NCI-H128 (cell line): ENCODE data around the gene RNFT2.
"Not testable (repeated sequence)": the region's sequence is repeated elsewhere in the genome, so short reads cannot be mapped to it uniquely, and the experiment has no call there.

ENCODE experiments used
- DNase-seq: peaks from one replicate; lab custom pipeline; 2025; ENCODE audit not compliant: unreplicated experiment; lab: John Stamatoyannopoulos, UW

Gene RNFT2

GRCh38 chr12:116742787-116743186 is 4.7 kb downstream of the RNFT2 start:
- not testable (repeated sequence) for DNase-seq

- DNase-seq = no peak
These were observed 6.7 kb downstream of the RNFT2 start for GRCh38 chr12:116744766-116745165.

DNA sequence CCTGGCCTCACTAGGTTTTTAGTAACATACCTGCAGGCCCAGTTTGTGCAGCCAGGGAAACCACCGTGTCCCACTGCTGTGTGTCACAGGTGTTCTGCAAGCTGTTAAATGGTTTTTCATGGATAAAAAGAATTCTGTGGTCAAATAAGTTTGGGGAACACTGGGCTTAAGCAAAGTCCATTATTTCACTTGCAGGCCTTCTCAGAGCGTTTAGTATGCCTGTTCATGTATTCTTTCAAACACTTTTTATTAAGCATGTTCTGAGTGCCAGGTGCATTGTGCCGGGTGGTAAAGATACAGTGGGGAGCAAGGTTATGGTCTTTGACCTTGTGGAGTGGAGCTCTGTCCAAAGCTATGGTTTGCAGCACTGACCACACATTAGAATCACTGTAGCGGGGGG is 7.4 kb downstream of the RNFT2 start:
- DNase-seq = no peak

GRCh38 chr12:116749884-116750283 is 11.8 kb downstream of the RNFT2 start:
- DNase-seq = no peak

- no peak for DNase-seq
These were observed 12.2 kb downstream of the RNFT2 start for GRCh38 chr12:116750298-116750697.

- DNase-seq = not testable (repeated sequence)
These were observed 16.0 kb downstream of the RNFT2 start for GRCh38 chr12:116754097-116754496.

GRCh38 chr12:116754783-116755182 is 16.7 kb downstream of the RNFT2 start:
- not testable (repeated sequence) for DNase-seq

GRCh38 chr12:116759783-116760621 is 21.9 kb downstream of the RNFT2 start:
- DNase-seq = no peak

- no peak for DNase-seq
These were observed 22.5 kb downstream of the RNFT2 start for GRCh38 chr12:116760622-116761020.

- no peak for DNase-seq
These were observed 23.4 kb downstream of the RNFT2 start for GRCh38 chr12:116761499-116761898.

DNA sequence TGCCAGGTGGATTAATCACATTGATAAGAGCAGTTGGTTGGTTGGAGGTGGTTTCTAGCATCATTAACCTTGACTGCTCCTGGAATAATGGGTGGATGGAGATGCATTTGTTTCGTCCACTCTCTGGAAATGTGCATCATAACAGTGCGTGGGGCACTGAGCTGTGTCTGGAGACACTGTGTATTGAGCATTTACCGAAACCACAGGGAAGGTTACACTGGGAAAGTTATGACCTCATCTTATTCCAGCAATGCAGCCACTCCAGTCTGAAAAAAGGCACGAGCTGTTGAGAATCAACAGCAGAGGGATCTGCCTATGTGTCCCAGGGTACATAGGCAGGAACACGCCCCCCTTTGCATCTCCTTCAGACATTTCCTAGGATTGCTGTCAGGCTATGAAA is 27.2 kb downstream of the RNFT2 start:
- no peak for DNase-seq

GRCh38 chr12:116766285-116766684 is 28.2 kb downstream of the RNFT2 start:
- no peak for DNase-seq

GRCh38 chr12:116766746-116767145 is 28.6 kb downstream of the RNFT2 start:
- DNase-seq = no peak

GRCh38 chr12:116771651-116772050 is 33.5 kb downstream of the RNFT2 start:
- DNase-seq = no peak

- no peak for DNase-seq
These were observed 35.2 kb downstream of the RNFT2 start for GRCh38 chr12:116773276-116773731.

DNA sequence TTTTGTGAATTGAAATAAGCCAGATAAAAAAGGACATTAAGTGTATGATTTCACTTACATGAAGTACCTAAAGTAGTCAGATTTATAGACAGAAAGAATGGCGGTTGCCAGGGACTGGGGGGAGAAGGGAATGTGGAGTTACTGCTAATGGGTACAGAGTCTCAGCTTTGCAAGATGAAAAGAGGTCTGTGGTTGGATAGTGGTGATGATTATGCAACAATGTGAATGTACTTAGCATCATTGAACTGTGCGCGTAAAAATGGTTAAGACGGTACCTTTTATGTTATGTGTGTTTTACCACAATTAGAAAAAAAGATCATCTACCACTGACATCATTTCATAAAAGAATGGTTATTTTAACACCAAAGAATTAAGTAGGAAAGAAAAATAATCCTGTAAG is 35.9 kb downstream of the RNFT2 start:
- no peak for DNase-seq

GRCh38 chr12:116777245-116777644 is 39.1 kb downstream of the RNFT2 start:
- no peak for DNase-seq

- DNase-seq = no peak
These were observed 41.5 kb downstream of the RNFT2 start for GRCh38 chr12:116779597-116779996.

DNA sequence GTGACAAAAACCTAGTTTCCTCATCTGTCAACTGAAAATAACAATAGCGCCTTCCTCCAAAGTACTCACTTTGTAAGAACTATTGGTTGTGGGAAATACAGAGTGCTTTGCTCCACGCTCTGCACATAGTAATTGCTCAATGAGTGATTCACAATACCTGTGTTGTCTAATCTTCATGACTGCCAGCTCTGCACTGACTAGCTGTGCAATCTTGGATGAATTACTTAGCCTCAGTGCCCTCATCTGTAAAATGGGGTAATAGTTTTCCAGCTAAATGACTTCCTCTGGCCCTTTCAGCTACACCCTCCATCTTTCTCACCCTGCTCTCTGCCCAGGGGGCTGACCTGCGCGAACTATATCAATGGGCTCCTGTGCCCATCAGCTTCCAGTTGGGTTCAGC is 42.8 kb downstream of the RNFT2 start:
- DNase-seq = no peak

GRCh38 chr12:116783525-116784237 is 45.6 kb downstream of the RNFT2 start:
- DNase-seq = no peak

DNA sequence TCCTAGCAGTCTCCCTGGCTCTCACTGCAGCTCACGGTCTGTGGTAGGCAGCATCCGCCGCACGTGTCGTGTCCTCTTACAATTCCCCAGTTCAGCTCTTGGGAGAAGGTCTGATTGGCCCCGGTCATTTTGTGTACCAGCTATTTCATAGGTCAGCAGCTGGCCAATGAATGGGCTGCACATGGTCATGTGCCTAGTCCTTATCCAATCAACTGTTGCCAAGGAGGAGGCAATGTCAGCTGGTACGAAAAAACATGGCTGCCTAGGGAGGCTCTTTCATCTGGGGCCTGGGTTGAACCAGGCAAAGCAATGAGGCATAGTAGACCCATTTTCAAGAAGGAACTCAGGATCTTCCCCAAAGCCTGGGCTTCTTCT is 46.1 kb downstream of the RNFT2 start:
- DNase-seq = no peak

- DNase-seq = not testable (repeated sequence)
These were observed 51.4 kb downstream of the RNFT2 start for GRCh38 chr12:116789562-116789961.
